Heart left ventricle (tissue), 16 donors: ENCODE data around the gene USO1. TPM values are rescaled to one million over a fixed set of nuclear protein-coding genes. Genes with fewer than 3 reads are reported as not detected.
"Not testable (repeated sequence)": the region's sequence is repeated elsewhere in the genome, so short reads cannot be mapped to it uniquely, and the experiment has no call there.

Source experiments
- ATAC-seq, 4 donors: fragments of 200-7000 bp; cut with Tn5 transposase; one replicate each; pipeline ENCODE4 v1.9.1; 2020 to 2022; ENCODE audit warnings: moderate library complexity in 4 of 4, mild to moderate bottlenecking in 3 of 4, moderate number of reproducible peaks in 1 of 4
- DNase-seq, 5 donors: peaks; one replicate each; pipeline ENCODE4 v3.0.0-alpha.2; 2020
- H3K27ac ChIP-seq, 12 donors: fragments of 200-600 bp; sonication (generic) in 4 of 12; one replicate each; pipeline versions ENCODE4 v1.5.0 to v1.8.0; 2016 to 2022; ENCODE audit warnings: mild to moderate bottlenecking in 2 of 12
- H3K27me3 ChIP-seq, 9 donors: fragments of 200-600 bp; sonication (generic) in 2 of 9; one replicate each; pipeline versions ENCODE4 v1.5.1 to v1.8.0; 2016 to 2022; ENCODE audit warnings: mild to moderate bottlenecking in 3 of 9
- H3K36me3 ChIP-seq, 9 donors: fragments of 200-600 bp; sonication (generic) in 2 of 9; one replicate each; pipeline versions ENCODE4 v1.5.0 to v1.8.0; 2018 to 2022; ENCODE audit warnings: mild to moderate bottlenecking in 2 of 9
- H3K4me1 ChIP-seq, 12 donors: fragments of 200-600 bp; sonication (generic) in 4 of 12; one replicate each; pipeline versions ENCODE4 v1.5.0 to v1.8.0; 2016 to 2022; ENCODE audit warnings: mild to moderate bottlenecking in 3 of 12
- H3K4me3 ChIP-seq, 12 donors: fragments of 200-600 bp; sonication (generic) in 4 of 12; one replicate each; pipeline versions ENCODE4 v1.5.0 to v1.8.0; 2017 to 2022; ENCODE audit warnings: mild to moderate bottlenecking in 9 of 12, moderate library complexity in 4 of 12
- H3K9me3 ChIP-seq, 12 donors: fragments of 200-600 bp; sonication (generic) in 4 of 12; one replicate each; pipeline versions ENCODE4 v1.5.0 to v1.8.0; 2016 to 2022; ENCODE audit warnings: mild to moderate bottlenecking in 1 of 12
- CTCF ChIP-seq, 12 donors: fragments of 200-600 bp; sonication (generic) in 4 of 12; IDR thresholded peaks; one replicate each; pipeline versions ENCODE4 v1.5.0 to v1.8.0; 2018 to 2022; ENCODE audit warnings: antibody characterized with exemption in 12 of 12, mild to moderate bottlenecking in 5 of 12
- POLR2A ChIP-seq, 2 donors: fragments of 450-650 bp; IDR thresholded peaks; one replicate each; pipeline ENCODE4 v1.6.1; 2017; ENCODE audit warnings: antibody characterized with exemption in 2 of 2, mild to moderate bottlenecking in 2 of 2, moderate library complexity in 2 of 2
- WGBS, 4 donors: extraction: QIAGEN DNeasy Blood & Tissue Kit in 2 of 4; methylation state at CpG; one replicate each; pipeline versions ENCODE4 v1.1.5 to v1.1.7; 2013 to 2018; 5-methylcytosine and 5-hydroxymethylcytosine counted together
- intact Hi-C, 10 donors: fragments of 100-400 bp; cut with DNase I; formaldehyde crosslinking; loops; one replicate each; pipeline versions ENCODE4 v1.11.1 to v1.14.2; 2022
- polyA plus RNA-seq, 2 donors: library from polyadenylated mRNA; stranded (reverse); fragments of 200-250 nt; gene quantifications; one replicate each; pipeline ENCODE4 v1.2.3, GENCODE V29; 2013
- total RNA-seq, 9 donors: library from RNA; depleted of rRNA in 2 of 9; stranded (reverse); fragments of >200 nt in 2 of 9; fragmentation: NEBNext Ultra II Directional in 3 of 9; extraction: Animal tissue kit (Norgen Biotek cat#: 25700) in 3 of 9; gene quantifications; one replicate each; pipeline versions ENCODE4 v1.1.0 to v1.2.4, GENCODE V29; 2016 to 2023
- donor health status: ischemic (EF 13 %, LVEDD 7.1; RV severe dilation, severe dysfunction).
- donor health status: healthy with polysubstance abuse.
- donor health status: DM: no; HTN: yes; CAD: no.
- donor health status: DM: no; HTN: no; CAD: no.
- donor health status: ischemic (EF 25% LVEDD 6.9; RV normal size, moderate dysfunction).
- donor health status: ischemic (EF 25% LVEDD 5.7; RV mildly dilated, moderate dysfunction).
- donor health status: healthy.
- donor health status: DM: yes; HTN: yes; CAD: no.
- donor health status: ischemic (EF 35%, LVEDD 5.7; RV mildly dilated, moderate dysfunction).
- donor health status: nonischemic (EF 11% LVEDD 7.7; RV severe dilation, severe dysfunction).
- donor health status: DM: yes; HTN: yes; CAD: no.
- donor health status: PGD.
- donor health status: ischemic (EF 29% LVEDD 5.4; RV normal size, mild dysfunction).
- donor health status: nonischemic (EF 23%, LVEDD 6.1; RV moderate dilation, normal function).

USO1 gene
- total and polyA plus RNA-seq, 11 donors: 28.6 to 87.1 (median 77.0) TPM

DNA sequence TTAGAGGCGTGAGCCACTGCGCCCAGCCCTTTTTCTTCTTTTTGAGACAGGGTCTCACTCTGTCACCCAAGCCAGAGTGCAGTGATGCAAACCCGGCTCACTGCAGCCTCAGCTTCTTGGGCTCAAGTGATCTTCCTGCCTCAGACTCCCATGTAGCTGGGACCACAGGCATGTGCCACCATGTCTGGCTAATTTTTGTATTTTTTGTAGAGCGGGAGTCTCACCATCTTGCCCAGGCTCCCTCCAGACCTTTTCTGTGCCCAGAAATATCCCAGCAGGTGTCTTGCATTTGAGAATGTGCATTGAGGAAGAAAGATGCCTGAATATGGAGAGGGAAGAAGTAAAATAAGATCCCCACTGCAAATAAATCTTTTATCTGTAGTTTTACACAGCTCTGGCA is 119.2 kb downstream of the USO1 start:
- Histone ChIP-seq H3K9me3 (no peaks in the 10 kb centered on the region), H3K27me3 (no peaks in the 10 kb centered on the region), H3K4me3 (no peak overlapping the region), H3K27ac (peak overlapping the region in 3 of 12 donors; percentile 9 to 18 (median 18)), H3K4me1 (peaks cover 0 to 19% (median 9%) of the 10 kb centered on the region in 12 donors), H3K36me3 (no peaks in the 10 kb centered on the region)
- ATAC-seq: no peak
- no peak for DNase-seq
- 91 to 96% (median 94%) methylated on average over 4 of the region's 4 CpGs for WGBS, 4 donors
- intact Hi-C loops: loop anchor here in 1 of 10 donors (10.0 kb wide), 1 partner anchor 169 kb away; the partner anchor contains the start of gene G3BP2
- TF ChIP-seq CTCF (IDR thresholded peaks at IDR 0.05) (no peak), POLR2A (IDR thresholded peaks at IDR 0.05) (no peak)

DNA sequence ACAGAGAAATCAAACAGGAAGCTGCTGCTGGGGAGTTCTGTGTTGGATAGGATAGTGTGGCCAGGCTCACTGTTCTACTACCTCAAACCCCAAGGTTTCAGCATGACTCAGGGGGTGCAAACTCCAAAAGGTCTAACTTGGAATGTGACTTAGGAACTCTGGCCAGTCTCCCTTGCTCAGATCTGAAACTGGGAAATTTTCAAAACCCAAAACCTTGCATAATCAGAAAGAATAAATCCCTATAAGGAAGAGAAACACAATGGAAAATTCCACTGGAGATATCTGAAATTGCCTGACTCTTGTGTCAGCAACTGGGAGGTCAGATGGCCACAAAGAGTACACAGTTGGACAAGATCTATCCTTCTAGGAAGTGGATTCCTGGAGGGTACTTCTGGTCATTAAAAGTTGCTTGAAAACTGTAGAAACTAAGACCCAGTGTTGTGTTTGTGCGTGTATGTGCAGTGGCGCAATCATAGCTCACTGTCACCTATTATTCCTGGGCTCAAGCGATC is 119.8 kb downstream of the USO1 start:
- DNase-seq: no peak
- Histone ChIP-seq H3K4me1 (peaks cover 0 to 19% (median 9%) of the 10 kb centered on the region in 12 donors), H3K27me3 (no peaks in the 10 kb centered on the region), H3K36me3 (no peaks in the 10 kb centered on the region), H3K9me3 (no peaks in the 10 kb centered on the region), H3K27ac (peak overlapping the region in 3 of 12 donors; percentile 9 to 18 (median 18)), H3K4me3 (no peak overlapping the region)
- no peak for ATAC-seq
- TF ChIP-seq POLR2A (IDR thresholded peaks at IDR 0.05) (no peak), CTCF (IDR thresholded peaks at IDR 0.05) (no peak)
- intact Hi-C loops: loop anchor here in 1 of 10 donors (10.0 kb wide), 1 partner anchor 169 kb away; the partner anchor contains the start of gene G3BP2
- WGBS, 4 donors: 90 to 99% (median 97%) methylated on average over 3 of the region's 3 CpGs

- H3K9me3 ChIP-seq: no peaks in the 10 kb centered on the region
- H3K4me1 ChIP-seq: peaks cover 0 to 19% (median 9%) of the 10 kb centered on the region in 12 donors
- H3K27ac ChIP-seq: no peak overlapping the region
- WGBS, 4 donors: 87 to 93% (median 92%) methylated on average over 2 of the region's 2 CpGs
- H3K4me3 ChIP-seq: no peak overlapping the region
- DNase-seq: no peak
- intact Hi-C loops: loop anchor here in 1 of 10 donors (10.0 kb wide), 1 partner anchor 171 kb away; the partner anchor contains the start of gene G3BP2
- TF ChIP-seq CTCF (IDR thresholded peaks at IDR 0.05) (no peak), POLR2A (IDR thresholded peaks at IDR 0.05) (no peak)
- no peaks in the 10 kb centered on the region for H3K27me3 ChIP-seq
- ATAC-seq: no peak
- no peaks in the 10 kb centered on the region for H3K36me3 ChIP-seq
These were observed 121.6 kb downstream of the USO1 start for GRCh38 chr4:75845992-75846391.

DNA sequence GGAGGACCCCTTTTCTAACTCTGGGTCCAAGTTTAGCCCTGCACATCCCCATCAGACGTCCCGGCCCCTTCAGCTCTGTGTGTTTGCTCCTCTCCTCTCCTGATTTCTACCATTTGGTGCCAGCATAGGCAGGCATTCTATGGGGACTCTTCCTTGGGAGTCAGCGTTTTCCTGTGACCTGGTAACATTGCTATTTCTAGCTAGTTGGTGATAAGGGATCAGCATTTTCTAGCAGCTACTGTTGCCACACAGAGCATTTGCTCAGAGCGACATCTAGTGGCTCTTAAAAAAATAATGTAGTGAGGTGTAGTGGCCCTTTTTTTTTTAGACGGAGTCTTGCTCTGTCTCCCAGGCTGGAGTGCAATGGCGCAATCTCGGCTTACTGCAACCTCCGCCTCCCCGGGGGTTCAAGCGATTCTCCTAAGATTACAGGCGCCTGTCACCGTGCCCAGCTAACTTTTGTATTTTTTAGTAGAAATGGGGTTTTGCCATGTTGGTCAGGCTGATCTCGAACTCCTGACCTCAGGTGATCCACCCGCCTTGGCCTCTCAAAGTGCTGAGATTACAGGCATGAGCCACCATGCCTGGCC is 123.9 kb downstream of the USO1 start:
- WGBS, 4 donors: 19 to 22% (median 21%) methylated on average over 14 of the region's 14 CpGs
- not testable (repeated sequence) for H3K9me3 ChIP-seq, H3K36me3 ChIP-seq, H3K4me3 ChIP-seq, H3K27me3 ChIP-seq
- ATAC-seq (peak; percentile 83 to 94 (median 92)), DNase-seq (peak; percentile 26 to 65 (median 34))
- Histone ChIP-seq H3K27ac (peak overlapping the region in 3 of 12 donors; percentile 25 to 41 (median 39)), H3K4me1 (peaks cover 0 to 17% (median 5%) of the 10 kb centered on the region in 12 donors)
- intact Hi-C loops: loop anchor here in 2 of 10 donors (2.0 to 10.0 kb wide), 2 partner anchors 173 to 195 kb away; partner anchors contain the start of gene G3BP2 (in 1 of the 2)
- peak; percentile 52 to 78 (median 68) for TF ChIP-seq CTCF (IDR thresholded peaks at IDR 0.05)
